Smooth muscle cell (in vitro differentiated cells): Measurements from ENCODE around the gene HPCAL4. TPM values are rescaled to one million over a fixed set of nuclear protein-coding genes. Genes with fewer than 3 reads are reported as not detected.

Source experiments
- DNase-seq: peaks from one replicate; lab custom pipeline; 2025; ENCODE audit not compliant: unreplicated experiment; lab: John Stamatoyannopoulos, UW
- H2AFZ ChIP-seq: fragments of 200-600 bp; sonication (generic); 2 replicates; pipeline ENCODE4 v1.6.0; 2016; ENCODE audit warnings: antibody characterized with exemption, low read depth, mild to moderate bottlenecking
- H3F3A ChIP-seq: fragments of 200-600 bp; sonication (generic); 2 replicates; pipeline ENCODE4 v1.6.0; 2017; ENCODE audit warnings: antibody characterized with exemption, low read depth
- H3K27ac ChIP-seq: fragments of 200-600 bp; sonication (generic); 2 replicates; pipeline ENCODE4 v1.5.1; 2016; ENCODE audit warnings: low read depth, mild to moderate bottlenecking
- H3K27me3 ChIP-seq: fragments of 200-600 bp; sonication (generic); 2 replicates; pipeline ENCODE4 v1.6.1; 2016; ENCODE audit warnings: low read depth, mild to moderate bottlenecking
- H3K36me3 ChIP-seq: fragments of 200-600 bp; sonication (generic); 2 replicates; pipeline ENCODE4 v1.5.1; 2016; ENCODE audit warnings: low read depth
- H3K4me1 ChIP-seq: fragments of 200-600 bp; sonication (generic); 2 replicates; pipeline ENCODE4 v1.5.1; 2016; ENCODE audit warnings: low read depth
- H3K4me2 ChIP-seq: fragments of 200-600 bp; sonication (generic); 2 replicates; pipeline ENCODE4 v1.6.0; 2016; ENCODE audit warnings: mild to moderate bottlenecking
- H3K4me3 ChIP-seq: fragments of 200-600 bp; sonication (generic); 2 replicates; pipeline ENCODE4 v1.5.1; 2016; ENCODE audit warnings: mild to moderate bottlenecking
- H3K79me2 ChIP-seq: fragments of 200-600 bp; sonication (generic); 2 replicates; pipeline ENCODE4 v1.6.0; 2016; ENCODE audit warnings: low read depth, mild to moderate bottlenecking
- H3K9ac ChIP-seq: fragments of 200-600 bp; sonication (generic); 2 replicates; pipeline ENCODE4 v1.6.0; 2016; ENCODE audit warnings: low read depth
- H3K9me3 ChIP-seq: fragments of 200-600 bp; sonication (generic); replicated peaks from 2 replicates; pipeline ENCODE4 v1.5.1; 2016; ENCODE audit warnings: low read depth
- H4K20me1 ChIP-seq: fragments of 200-600 bp; sonication (generic); 2 replicates; pipeline ENCODE4 v1.6.0; 2016; ENCODE audit warnings: low read depth
- CTCF ChIP-seq: fragments of 200-600 bp; sonication (generic); IDR thresholded peaks from 2 replicates; pipeline ENCODE4 v1.5.1; 2017; ENCODE audit warnings: borderline replicate concordance, mild to moderate bottlenecking, antibody characterized with exemption; ENCODE audit not compliant: insufficient read depth, poor library complexity, severe bottlenecking
- WGBS: methylation state at CpG from one replicate; pipeline ENCODE4 v1.1.7; 2016; ENCODE audit warnings: low lambda C conversion rate; 5-methylcytosine and 5-hydroxymethylcytosine counted together
- polyA plus RNA-seq: library from polyadenylated mRNA; unstranded; fragments of >200 nt; fragmentation: Nextera tagmentation; extraction: Ambion mirVana; gene quantifications from 2 replicates; pipeline ENCODE4 v1.2.1, GENCODE V29; 2016
- total RNA-seq: library from RNA; depleted of rRNA; stranded (reverse); fragments of >200 nt; gene quantifications from 2 replicates; pipeline ENCODE4 v1.2.3, GENCODE V29; 2014

Gene HPCAL4
- total and polyA plus RNA-seq, 2 experiments from 2014 or later: 0.04 TPM; not detected in 1

GRCh38 chr1:39689635-39690034 lies 1.6 kb downstream of the HPCAL4 start:
- no peak overlapping the region for H3K4me3 ChIP-seq
- no peak overlapping the region for H3K9ac ChIP-seq
- no peak overlapping the region for H3K4me2 ChIP-seq
- H3K4me1 ChIP-seq: peaks cover 7% of the 10 kb centered on the region
- no peak for DNase-seq
- peaks cover 95% of the 10 kb centered on the region for H3K27me3 ChIP-seq
- H3K9me3 ChIP-seq: no peaks in the 10 kb centered on the region
- H3K79me2 ChIP-seq: no peaks in the 10 kb centered on the region
- no peak overlapping the region for H3K27ac ChIP-seq
- H3K36me3 ChIP-seq: no peaks in the 10 kb centered on the region
- no peaks in the 10 kb centered on the region for H3F3A ChIP-seq
- no peaks in the 10 kb centered on the region for H4K20me1 ChIP-seq
- TF ChIP-seq CTCF: no peak
- H2AFZ ChIP-seq: no peak overlapping the region

- Histone ChIP-seq H3K27ac (no peak overlapping the region), H3K79me2 (no peaks in the 10 kb centered on the region), H3K4me3 (no peak overlapping the region), H3K4me1 (peaks cover 7% of the 10 kb centered on the region), H3K9ac (no peak overlapping the region), H3K27me3 (peaks cover 95% of the 10 kb centered on the region), H3K4me2 (no peak overlapping the region), H3K36me3 (no peaks in the 10 kb centered on the region), H2AFZ (no peak overlapping the region), H4K20me1 (no peaks in the 10 kb centered on the region), H3F3A (no peaks in the 10 kb centered on the region), H3K9me3 (no peaks in the 10 kb centered on the region)
- 84% methylated on average over 2 of the region's 2 CpGs for WGBS
- no peak for DNase-seq
- no peak for TF ChIP-seq CTCF
Observed at GRCh38 chr1:39689214-39689613, 2.0 kb downstream of the HPCAL4 start.

- H3F3A ChIP-seq: no peaks in the 10 kb centered on the region
- DNase-seq: no peak
- 34% methylated on average over 3 of the region's 3 CpGs for WGBS
- H3K79me2 ChIP-seq: no peaks in the 10 kb centered on the region
- no peak overlapping the region for H3K4me2 ChIP-seq
- no peaks in the 10 kb centered on the region for H4K20me1 ChIP-seq
- no peaks in the 10 kb centered on the region for H3K9me3 ChIP-seq
- no peak overlapping the region for H3K27ac ChIP-seq
- H3K36me3 ChIP-seq: no peaks in the 10 kb centered on the region
- peaks cover 95% of the 10 kb centered on the region for H3K27me3 ChIP-seq
- no peak overlapping the region for H3K4me3 ChIP-seq
- peaks cover 7% of the 10 kb centered on the region for H3K4me1 ChIP-seq
- no peak overlapping the region for H3K9ac ChIP-seq
- TF ChIP-seq CTCF: no peak
- no peak overlapping the region for H2AFZ ChIP-seq
Observed at GRCh38 chr1:39688706-39689105, 2.5 kb downstream of the HPCAL4 start.

- Histone ChIP-seq H3K4me1 (peaks cover 7% of the 10 kb centered on the region), H4K20me1 (no peaks in the 10 kb centered on the region), H3K9ac (no peak overlapping the region), H3K9me3 (no peaks in the 10 kb centered on the region), H3K4me3 (no peak overlapping the region), H3K36me3 (no peaks in the 10 kb centered on the region), H3K79me2 (no peaks in the 10 kb centered on the region), H3K27ac (no peak overlapping the region), H3F3A (no peaks in the 10 kb centered on the region), H3K27me3 (peaks cover 95% of the 10 kb centered on the region), H2AFZ (no peak overlapping the region), H3K4me2 (no peak overlapping the region)
- no peak for TF ChIP-seq CTCF
- DNase-seq: no peak
- 31% methylated on average over 2 of the region's 2 CpGs for WGBS
Observed at GRCh38 chr1:39687243-39687642, 4.0 kb downstream of the HPCAL4 start.
